ENCODE data around the gene FBXW8. TPM values are rescaled to one million over a fixed set of nuclear protein-coding genes. Genes with fewer than 3 reads are reported as not detected.

The FBXW8 gene
- total and polyA plus RNA-seq, 2 donors (not counting 3 experiments of a cell fraction or from before 2014, with no cell fraction given): 15.4 TPM

GRCh38 chr12:116975779-116976393, 65.1 kb downstream of the FBXW8 start:
- Histone ChIP-seq H4K20me1 (replicated peaks; ENCODE audit: control insufficient read depth, extremely low read depth, insufficient read depth, low read length) (no peaks in the 10 kb centered on the region), H3K79me2 (ENCODE audit: control insufficient read depth, insufficient read depth, low read length) (no peaks in the 10 kb centered on the region), H3K4me2 (ENCODE audit: insufficient read depth, low read length) (no peak overlapping the region), H2AFZ (ENCODE audit: low read depth, low read length) (no peak overlapping the region), H3K9me3 (replicated peaks; ENCODE audit: control insufficient read depth, insufficient read depth, low read length) (no peaks in the 10 kb centered on the region), H3K9me1 (replicated peaks; ENCODE audit: control insufficient read depth, extremely low read depth, insufficient read depth, low read length) (no peaks in the 10 kb centered on the region), H3K27me3 (ENCODE audit: control insufficient read depth in 2 of 2, insufficient read depth in 2 of 2, low read length in 2 of 2) (no peaks in the 10 kb centered on the region), H3K36me3 (ENCODE audit: control insufficient read depth in 2 of 2, extremely low read depth in 1 of 2, insufficient read depth in 2 of 2, low read length in 2 of 2) (no peaks in the 10 kb centered on the region), H3K4me3 (replicated peaks in 1 of 3; ENCODE audit: insufficient read depth in 1 of 3, low read depth in 1 of 3, low read length in 3 of 3) (no peak overlapping the region), H3K4me1 (ENCODE audit: control insufficient read depth, extremely low read depth, insufficient read depth, low read length) (peaks cover 12% of the 10 kb centered on the region), H3K27ac (ENCODE audit: insufficient read depth, low read depth, low read length) (no peak overlapping the region), H3K9ac (replicated peaks; ENCODE audit: extremely low read depth, insufficient read depth, low read length) (no peak overlapping the region)
- FAIRE-seq (no peak), DNase-seq (ENCODE audit: low read depth, low spot score) (no peak)
- CTCF ChIA-PET: no interaction called here
- BruUV-seq (replicated peaks): no TSS peak
- dilution Hi-C loops (cut with MboI; ENCODE audit: extremely low pct_ligation_motif_present, low sequenced_read_pairs) (no loop called here), intact Hi-C loops (cut with micrococcal nuclease) (no loop called here)
- POLR2A ChIA-PET: no interaction called here
- TF ChIP-seq MYC (IDR thresholded peaks at IDR 0.05; ENCODE audit: low read depth, low read length) (no peak), FOS (IDR thresholded peaks at IDR 0.05; ENCODE audit: borderline replicate concordance, insufficient read depth, low read length) (no peak), JUN (IDR thresholded peaks at IDR 0.05; ENCODE audit: borderline replicate concordance, insufficient read depth, insufficient read length, low read depth) (no peak)
- TF ChIP-seq, protein P1, sequence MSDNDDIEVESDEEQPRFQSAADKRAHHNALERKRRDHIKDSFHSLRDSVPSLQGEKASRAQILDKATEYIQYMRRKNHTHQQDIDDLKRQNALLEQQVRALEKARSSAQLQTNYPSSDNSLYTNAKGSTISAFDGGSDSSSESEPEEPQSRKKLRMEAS (IDR thresholded peaks at IDR 0.05; ENCODE audit: insufficient read depth, insufficient read length): no peak

GRCh38 chr12:116977465-116978380, 67.0 kb downstream of the FBXW8 start:
- peaks cover 12% of the 10 kb centered on the region for H3K4me1 ChIP-seq (ENCODE audit: control insufficient read depth, extremely low read depth, insufficient read depth, low read length)
- no peak overlapping the region for H2AFZ ChIP-seq (ENCODE audit: low read depth, low read length)
- CTCF ChIA-PET: interaction anchor here (0.7 kb wide), 1 partner anchor 12 kb away, joined by 3 read pairs; no protein-coding TSS in a partner anchor
- FAIRE-seq (no peak), DNase-seq (ENCODE audit: low read depth, low spot score) (no peak)
- dilution Hi-C loops (cut with MboI; ENCODE audit: extremely low pct_ligation_motif_present, low sequenced_read_pairs): no loop called here
- intact Hi-C loops (cut with micrococcal nuclease): no loop called here
- POLR2A ChIA-PET: no interaction called here
- H3K4me3 ChIP-seq (replicated peaks in 1 of 3; ENCODE audit: insufficient read depth in 1 of 3, low read depth in 1 of 3, low read length in 3 of 3): no peak overlapping the region
- no peaks in the 10 kb centered on the region for H3K9me1 ChIP-seq (replicated peaks; ENCODE audit: control insufficient read depth, extremely low read depth, insufficient read depth, low read length)
- no peaks in the 10 kb centered on the region for H4K20me1 ChIP-seq (replicated peaks; ENCODE audit: control insufficient read depth, extremely low read depth, insufficient read depth, low read length)
- H3K27ac ChIP-seq (ENCODE audit: insufficient read depth, low read depth, low read length): no peak overlapping the region
- no peaks in the 10 kb centered on the region for H3K36me3 ChIP-seq (ENCODE audit: control insufficient read depth in 2 of 2, extremely low read depth in 1 of 2, insufficient read depth in 2 of 2, low read length in 2 of 2)
- BruUV-seq (replicated peaks): no TSS peak
- no peaks in the 10 kb centered on the region for H3K79me2 ChIP-seq (ENCODE audit: control insufficient read depth, insufficient read depth, low read length)
- H3K27me3 ChIP-seq (ENCODE audit: control insufficient read depth in 2 of 2, insufficient read depth in 2 of 2, low read length in 2 of 2): no peaks in the 10 kb centered on the region
- TF ChIP-seq EZH2 (IDR thresholded peaks at IDR 0.05; ENCODE audit: borderline replicate concordance, low read depth, low read length, severe bottlenecking): no peak
- TF ChIP-seq GATA2 (IDR thresholded peaks at IDR 0.05; ENCODE audit: insufficient read depth, insufficient read length, low read depth, low read length): no peak
- TF ChIP-seq POLR2AphosphoS5 (IDR thresholded peaks at IDR 0.05; ENCODE audit: insufficient read depth, low read depth, low read length): no peak
- TF ChIP-seq, protein P1 (IDR thresholded peaks at IDR 0.05; ENCODE audit: insufficient read depth, insufficient read length): no peak
- TF ChIP-seq MYC (IDR thresholded peaks at IDR 0.05; ENCODE audit: low read depth, low read length): no peak
- TF ChIP-seq CTCF (IDR thresholded peaks at IDR 0.05; ENCODE audit: extremely low read depth in 1 of 2, insufficient read depth in 1 of 2, low read depth in 1 of 2, low read length in 2 of 2): no peak
- TF ChIP-seq POLR2A (IDR thresholded peaks at IDR 0.05; ENCODE audit: low read depth, low read length): no peak
- TF ChIP-seq JUN (IDR thresholded peaks at IDR 0.05; ENCODE audit: borderline replicate concordance, insufficient read depth, insufficient read length, low read depth): no peak
- TF ChIP-seq FOS (IDR thresholded peaks at IDR 0.05; ENCODE audit: borderline replicate concordance, insufficient read depth, low read length): no peak
- no peak overlapping the region for H3K9ac ChIP-seq (replicated peaks; ENCODE audit: extremely low read depth, insufficient read depth, low read length)
- no peaks in the 10 kb centered on the region for H3K9me3 ChIP-seq (replicated peaks; ENCODE audit: control insufficient read depth, insufficient read depth, low read length)
- H3K4me2 ChIP-seq (ENCODE audit: insufficient read depth, low read length): no peak overlapping the region

Data from endothelial cell of umbilical vein (primary cell).